HL-60 (cell line): ENCODE data around the gene ZDBF2.

Experiments
- DNase-seq, 2 experiments: peaks; one replicate each; pipeline ENCODE4 v3.0.0-alpha.2; 2010 to 2020; ENCODE audit warnings: low read depth in 1 of 2, low spot score in 1 of 2
- H3K27ac ChIP-seq: fragments of 250-450 bp; sonication (Bioruptor Pico); replicated peaks from 2 replicates; pipeline ENCODE4 v1.5.1; 2020; ENCODE audit warnings: mild to moderate bottlenecking, moderate library complexity
- H3K27me3 ChIP-seq: fragments of 250-450 bp; sonication (Bioruptor Pico); 2 replicates; pipeline ENCODE4 v1.5.1; 2021; ENCODE audit warnings: mild to moderate bottlenecking, moderate library complexity; ENCODE audit not compliant: insufficient read depth, poor library complexity, severe bottlenecking
- H3K4me3 ChIP-seq: replicated peaks from 2 replicates; pipeline ENCODE4 v1.5.1; 2011; ENCODE audit warnings: mild to moderate bottlenecking, control low read depth, low read length; ENCODE audit not compliant: insufficient read depth
- GABPA ChIP-seq: IDR thresholded peaks from 2 replicates; pipeline ENCODE4 v1.6.1; 2012; ENCODE audit warnings: low read depth
- POLR2AphosphoS5 ChIP-seq: IDR thresholded peaks from 2 replicates; pipeline ENCODE4 v1.6.1; 2012; ENCODE audit warnings: low read depth
- SPI1 ChIP-seq: IDR thresholded peaks from 2 replicates; pipeline ENCODE4 v1.6.1; 2012; ENCODE audit warnings: low read depth, mild to moderate bottlenecking, borderline replicate concordance
- TF ChIP-seq, protein P1 (sequence below): IDR thresholded peaks from one replicate; pipeline ENCODE4 v1.5.1; 2011; ENCODE audit warnings: low read length, control low read depth, inconsistent platforms; ENCODE audit not compliant: insufficient read depth
- TF ChIP-seq, protein P2 (sequence below): IDR thresholded peaks from 2 replicates; pipeline ENCODE4 v1.6.1; 2012; ENCODE audit warnings: low read depth; ENCODE audit not compliant: insufficient replicate concordance

Gene ZDBF2

DNA sequence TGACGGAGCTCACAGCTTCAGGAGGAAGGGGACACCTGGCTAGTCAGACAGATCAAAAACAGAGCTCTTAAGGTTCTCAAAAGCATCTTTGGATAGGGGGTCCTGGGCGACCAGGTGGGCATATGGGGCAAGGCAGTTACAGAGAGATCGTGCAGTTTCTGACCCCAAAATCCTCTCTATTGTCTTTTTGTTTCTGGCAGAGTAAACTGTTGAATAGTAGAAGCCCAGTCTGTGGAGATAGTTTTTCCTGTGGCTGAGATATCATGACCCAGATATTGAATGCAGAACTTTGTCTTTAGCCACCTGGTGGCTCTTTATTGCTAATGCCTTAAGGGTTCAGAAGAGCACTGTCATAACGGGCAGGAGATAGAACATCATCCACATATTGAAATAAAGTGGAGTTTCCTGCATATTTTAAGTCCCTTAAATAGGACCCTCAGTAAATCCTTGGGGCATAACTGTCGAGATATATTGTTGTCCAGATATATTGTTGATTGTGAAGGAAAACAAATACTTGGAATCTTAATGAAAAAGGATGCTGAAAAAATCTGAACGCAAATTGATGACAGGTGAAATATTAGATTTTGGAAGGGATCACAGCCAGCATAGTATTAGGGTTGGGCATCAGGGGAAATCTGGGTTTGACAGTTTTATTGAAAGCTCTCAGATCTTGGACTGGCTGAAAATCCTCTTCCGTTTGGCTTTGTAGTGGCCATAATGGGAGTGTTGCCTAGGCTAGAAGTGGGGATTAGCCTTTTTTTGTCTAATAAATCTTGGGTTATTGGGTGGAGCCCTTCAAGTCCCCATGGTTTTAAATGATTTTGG, 14.1 kb upstream of the ZDBF2 start:
- TF ChIP-seq, protein P1, sequence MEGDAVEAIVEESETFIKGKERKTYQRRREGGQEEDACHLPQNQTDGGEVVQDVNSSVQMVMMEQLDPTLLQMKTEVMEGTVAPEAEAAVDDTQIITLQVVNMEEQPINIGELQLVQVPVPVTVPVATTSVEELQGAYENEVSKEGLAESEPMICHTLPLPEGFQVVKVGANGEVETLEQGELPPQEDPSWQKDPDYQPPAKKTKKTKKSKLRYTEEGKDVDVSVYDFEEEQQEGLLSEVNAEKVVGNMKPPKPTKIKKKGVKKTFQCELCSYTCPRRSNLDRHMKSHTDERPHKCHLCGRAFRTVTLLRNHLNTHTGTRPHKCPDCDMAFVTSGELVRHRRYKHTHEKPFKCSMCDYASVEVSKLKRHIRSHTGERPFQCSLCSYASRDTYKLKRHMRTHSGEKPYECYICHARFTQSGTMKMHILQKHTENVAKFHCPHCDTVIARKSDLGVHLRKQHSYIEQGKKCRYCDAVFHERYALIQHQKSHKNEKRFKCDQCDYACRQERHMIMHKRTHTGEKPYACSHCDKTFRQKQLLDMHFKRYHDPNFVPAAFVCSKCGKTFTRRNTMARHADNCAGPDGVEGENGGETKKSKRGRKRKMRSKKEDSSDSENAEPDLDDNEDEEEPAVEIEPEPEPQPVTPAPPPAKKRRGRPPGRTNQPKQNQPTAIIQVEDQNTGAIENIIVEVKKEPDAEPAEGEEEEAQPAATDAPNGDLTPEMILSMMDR: peak; percentile 11
- TF ChIP-seq SPI1: no peak
- no peak for DNase-seq
- Histone ChIP-seq H3K27me3 (peaks cover 62% of the 10 kb centered on the region), H3K4me3 (no peak overlapping the region), H3K27ac (no peak overlapping the region)

DNA sequence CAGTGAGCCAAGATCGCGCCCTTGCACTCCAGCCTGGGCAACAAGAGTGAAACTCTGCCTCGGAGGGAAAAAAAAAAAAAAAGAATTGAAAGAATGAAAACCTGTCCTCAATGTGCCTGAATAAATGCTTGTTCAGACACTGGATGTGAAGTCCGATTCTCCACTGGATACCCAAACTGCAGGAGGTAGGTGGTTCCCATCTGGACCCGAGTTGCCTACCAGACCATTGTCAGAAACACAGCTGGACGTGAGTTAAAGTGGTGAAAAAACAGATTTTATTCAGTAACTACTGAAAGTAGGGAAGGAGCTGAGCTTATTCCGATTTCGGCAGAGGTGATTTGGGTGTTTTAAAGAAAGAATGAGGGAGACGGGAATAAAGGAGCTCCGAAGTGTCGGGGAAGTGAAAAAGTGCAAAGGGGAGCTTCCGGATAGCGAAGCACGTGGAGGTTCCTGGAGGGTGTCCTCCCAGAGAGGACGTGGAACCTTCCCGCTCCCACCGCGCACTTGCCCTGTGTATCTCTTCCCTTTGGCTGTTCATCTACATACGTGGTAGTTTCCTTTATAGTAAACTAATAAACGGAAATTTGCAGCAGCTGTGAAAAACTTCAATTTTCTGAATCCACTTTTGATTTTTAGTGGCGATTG, 10.4 kb upstream of the ZDBF2 start:
- H3K4me3 ChIP-seq: no peak overlapping the region
- TF ChIP-seq, protein P1: no peak
- TF ChIP-seq SPI1: no peak
- TF ChIP-seq, protein P2, sequence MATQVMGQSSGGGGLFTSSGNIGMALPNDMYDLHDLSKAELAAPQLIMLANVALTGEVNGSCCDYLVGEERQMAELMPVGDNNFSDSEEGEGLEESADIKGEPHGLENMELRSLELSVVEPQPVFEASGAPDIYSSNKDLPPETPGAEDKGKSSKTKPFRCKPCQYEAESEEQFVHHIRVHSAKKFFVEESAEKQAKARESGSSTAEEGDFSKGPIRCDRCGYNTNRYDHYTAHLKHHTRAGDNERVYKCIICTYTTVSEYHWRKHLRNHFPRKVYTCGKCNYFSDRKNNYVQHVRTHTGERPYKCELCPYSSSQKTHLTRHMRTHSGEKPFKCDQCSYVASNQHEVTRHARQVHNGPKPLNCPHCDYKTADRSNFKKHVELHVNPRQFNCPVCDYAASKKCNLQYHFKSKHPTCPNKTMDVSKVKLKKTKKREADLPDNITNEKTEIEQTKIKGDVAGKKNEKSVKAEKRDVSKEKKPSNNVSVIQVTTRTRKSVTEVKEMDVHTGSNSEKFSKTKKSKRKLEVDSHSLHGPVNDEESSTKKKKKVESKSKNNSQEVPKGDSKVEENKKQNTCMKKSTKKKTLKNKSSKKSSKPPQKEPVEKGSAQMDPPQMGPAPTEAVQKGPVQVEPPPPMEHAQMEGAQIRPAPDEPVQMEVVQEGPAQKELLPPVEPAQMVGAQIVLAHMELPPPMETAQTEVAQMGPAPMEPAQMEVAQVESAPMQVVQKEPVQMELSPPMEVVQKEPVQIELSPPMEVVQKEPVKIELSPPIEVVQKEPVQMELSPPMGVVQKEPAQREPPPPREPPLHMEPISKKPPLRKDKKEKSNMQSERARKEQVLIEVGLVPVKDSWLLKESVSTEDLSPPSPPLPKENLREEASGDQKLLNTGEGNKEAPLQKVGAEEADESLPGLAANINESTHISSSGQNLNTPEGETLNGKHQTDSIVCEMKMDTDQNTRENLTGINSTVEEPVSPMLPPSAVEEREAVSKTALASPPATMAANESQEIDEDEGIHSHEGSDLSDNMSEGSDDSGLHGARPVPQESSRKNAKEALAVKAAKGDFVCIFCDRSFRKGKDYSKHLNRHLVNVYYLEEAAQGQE: no peak
- no peak for TF ChIP-seq GABPA
- no peak for TF ChIP-seq POLR2AphosphoS5
- no peak for DNase-seq
- no peak overlapping the region for H3K27ac ChIP-seq
- H3K27me3 ChIP-seq: peaks cover 62% of the 10 kb centered on the region

DNA sequence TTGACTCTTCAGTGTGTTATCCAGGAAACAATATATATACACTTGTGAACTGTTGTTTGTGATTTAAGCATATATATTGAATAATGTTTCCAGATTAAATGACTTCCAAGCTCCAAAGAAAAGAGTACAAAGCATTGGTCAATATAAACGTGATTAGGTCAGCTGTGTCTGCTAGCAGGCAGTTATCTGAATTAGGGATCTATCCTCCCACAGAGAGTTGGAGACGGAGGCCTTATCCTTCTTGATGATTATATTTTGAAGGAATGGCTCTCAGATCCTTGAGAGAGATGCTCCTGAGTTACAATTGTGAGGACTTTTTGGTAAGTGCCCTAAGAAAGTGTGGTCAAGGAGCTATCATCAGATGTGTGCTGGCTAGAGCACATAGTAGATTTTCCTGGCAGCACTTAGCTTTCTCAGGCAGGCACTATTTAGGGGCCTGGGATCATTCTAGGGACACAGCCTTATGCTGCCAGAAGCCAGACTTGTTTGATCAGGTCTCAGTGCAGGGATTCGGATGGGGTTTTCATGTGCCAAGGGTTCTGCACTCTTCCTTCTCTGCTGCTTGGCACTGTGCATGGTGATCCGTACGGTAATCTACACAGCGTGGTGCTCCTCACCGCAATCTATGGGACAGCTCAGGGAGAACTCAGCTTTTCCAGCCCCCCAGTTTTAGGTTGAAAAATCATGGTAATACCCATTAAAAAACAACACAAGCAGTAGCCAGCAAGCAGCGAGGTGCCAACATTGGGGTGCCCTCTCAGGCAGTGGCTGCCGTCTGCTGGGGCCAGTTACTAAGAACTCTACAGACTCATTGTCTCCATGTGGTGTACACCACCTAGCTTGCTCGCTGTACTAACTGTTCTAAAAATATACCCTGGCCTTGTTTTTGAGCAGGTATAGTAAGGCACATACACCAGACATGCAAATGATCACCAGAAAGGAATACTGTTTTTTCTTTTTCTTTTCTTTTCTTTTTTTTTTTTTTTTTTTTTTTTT, 8.0 kb upstream of the ZDBF2 start:
- Histone ChIP-seq H3K27ac (no peak overlapping the region), H3K4me3 (no peak overlapping the region), H3K27me3 (peaks cover 40% of the 10 kb centered on the region)
- TF ChIP-seq, protein P1: no peak
- TF ChIP-seq GABPA: no peak
- TF ChIP-seq SPI1: no peak
- TF ChIP-seq, protein P2: no peak
- TF ChIP-seq POLR2AphosphoS5: no peak
- DNase-seq: no peak
